ENCODE data around the gene CDH15.

Gene CDH15

GRCh38 chr16:89140981-89141883 is 30.3 kb upstream of the CDH15 start:
- DNase-seq = no peak

- DNase-seq = no peak
These were observed 29.7 kb upstream of the CDH15 start for GRCh38 chr16:89141884-89142267.

GRCh38 chr16:89142474-89143195 is 28.9 kb upstream of the CDH15 start:
- DNase-seq = no peak

- no peak for DNase-seq
These were observed 28.3 kb upstream of the CDH15 start for GRCh38 chr16:89143201-89143741.

- DNase-seq = no peak
These were observed 27.5 kb upstream of the CDH15 start for GRCh38 chr16:89143911-89144675.

GRCh38 chr16:89144681-89145080 is 26.9 kb upstream of the CDH15 start:
- no peak for DNase-seq

GRCh38 chr16:89145406-89146161 is 26.0 kb upstream of the CDH15 start:
- DNase-seq = no peak

GRCh38 chr16:89146211-89147005 is 25.1 kb upstream of the CDH15 start:
- no peak for DNase-seq

GRCh38 chr16:89147085-89147817 is 24.3 kb upstream of the CDH15 start:
- DNase-seq = no peak

GRCh38 chr16:89149386-89149785 is 22.2 kb upstream of the CDH15 start:
- no peak for DNase-seq

GRCh38 chr16:89150090-89150835 is 21.3 kb upstream of the CDH15 start:
- DNase-seq = no peak

- no peak for DNase-seq
These were observed 20.6 kb upstream of the CDH15 start for GRCh38 chr16:89150981-89151380.

- no peak for DNase-seq
These were observed 18.5 kb upstream of the CDH15 start for GRCh38 chr16:89152831-89153700.

- DNase-seq = no peak
These were observed 17.7 kb upstream of the CDH15 start for GRCh38 chr16:89153848-89154271.

- DNase-seq = no peak
These were observed 17.0 kb upstream of the CDH15 start for GRCh38 chr16:89154390-89155183.

- no peak for DNase-seq
These were observed 16.3 kb upstream of the CDH15 start for GRCh38 chr16:89155184-89155679.

GRCh38 chr16:89155851-89156739 is 15.5 kb upstream of the CDH15 start:
- no peak for DNase-seq

Data from SIG-M5 (cell line).